OCI-LY3 (cell line): ENCODE results near the gene CTSW.

Experiments used
- H2AFZ ChIP-seq: fragments of 200-600, 300-600 bp; shearing (Covaris generic); 2 replicates; pipeline ENCODE4 v1.6.0; 2014; ENCODE audit warnings: antibody characterized with exemption, low read depth, low read length
- H3K27ac ChIP-seq: fragments of 200-600, 300-600 bp; sonication (generic); 2 replicates; pipeline ENCODE4 v1.5.1; 2014; ENCODE audit warnings: mild to moderate bottlenecking, low read length, moderate library complexity, mixed read lengths
- H3K27me3 ChIP-seq: fragments of 200-600, 300-600 bp; sonication (generic); 2 replicates; pipeline ENCODE4 v1.6.1; 2014; ENCODE audit warnings: low read depth, low read length, mixed read lengths
- H3K36me3 ChIP-seq: fragments of 200-600, 300-600 bp; sonication (generic); replicated peaks from 2 replicates; pipeline ENCODE3; 2014; ENCODE audit warnings: low read depth, low read length, mixed read lengths
- H3K4me1 ChIP-seq: fragments of 300-600, 200-600 bp; sonication (generic); 2 replicates; pipeline ENCODE4 v1.6.1; 2014; ENCODE audit warnings: low read length, mixed read lengths
- H3K4me2 ChIP-seq: fragments of 200-600, 300-600 bp; sonication (generic); 2 replicates; pipeline ENCODE4 v1.6.1; 2014; ENCODE audit warnings: low read length, mixed read lengths
- H3K4me3 ChIP-seq: fragments of 300-600, 200-600 bp; sonication (generic); 2 replicates; pipeline ENCODE4 v1.5.1; 2014; ENCODE audit warnings: antibody characterized with exemption, mild to moderate bottlenecking, low read length, moderate library complexity
- H3K79me2 ChIP-seq: fragments of 300-600, 200-600 bp; shearing (Covaris generic); 2 replicates; pipeline ENCODE4 v1.6.1; 2014; ENCODE audit warnings: mild to moderate bottlenecking, low read length, mixed read lengths
- H3K9ac ChIP-seq: fragments of 300-600, 200-600 bp; shearing (Covaris generic); 2 replicates; pipeline ENCODE4 v1.6.0; 2014; ENCODE audit warnings: mild to moderate bottlenecking, low read length, moderate library complexity
- H3K9me3 ChIP-seq: fragments of 200-600, 300-600 bp; shearing (Covaris generic); 2 replicates; pipeline ENCODE4 v1.6.1; 2014; ENCODE audit warnings: low read length, mixed read lengths; ENCODE audit not compliant: insufficient read depth
- H4K20me1 ChIP-seq: fragments of 200-600, 300-600 bp; sonication (generic); 2 replicates; pipeline ENCODE4 v1.6.1; 2016; ENCODE audit warnings: low read length, mixed read lengths; ENCODE audit not compliant: insufficient read depth
- CTCF ChIP-seq: fragments of 200-600, 300-600 bp; sonication (generic); IDR thresholded peaks from 2 replicates; pipeline ENCODE4 v1.5.1; 2014; ENCODE audit warnings: antibody characterized with exemption, low read length, low read depth
- EZH2phosphoT487 ChIP-seq: fragments of 200-600 bp; shearing (Covaris generic); IDR thresholded peaks from 2 replicates; pipeline ENCODE4 v1.6.1; 2018; ENCODE audit warnings: antibody characterized with exemption, mixed run types, low read depth

CTSW gene

GRCh38 chr11:65851811-65852507 lies 27.7 kb upstream of the CTSW start:
- H3K9ac ChIP-seq: no peak overlapping the region
- no peak overlapping the region for H3K4me3 ChIP-seq
- peaks cover 59% of the 10 kb centered on the region for H3K36me3 ChIP-seq
- H2AFZ ChIP-seq: no peak overlapping the region
- H4K20me1 ChIP-seq: peaks cover 39% of the 10 kb centered on the region
- TF ChIP-seq CTCF (no peak), EZH2phosphoT487 (no peak)
- H3K27me3 ChIP-seq: 0 out of 2 replicates have a peak, but pooled peaks cover 3% of the 10 kb centered on the region
- no peaks in the 10 kb centered on the region for H3K9me3 ChIP-seq
- peaks cover 8% of the 10 kb centered on the region for H3K4me1 ChIP-seq
- no peak overlapping the region for H3K4me2 ChIP-seq
- H3K27ac ChIP-seq: no peak overlapping the region
- peaks cover 33% of the 10 kb centered on the region for H3K79me2 ChIP-seq

- H3K79me2 ChIP-seq: peaks cover 40% of the 10 kb centered on the region
- H3K4me2 ChIP-seq: no peak overlapping the region
- no peaks in the 10 kb centered on the region for H3K9me3 ChIP-seq
- 0 out of 2 replicates have a peak, but pooled peaks cover 3% of the 10 kb centered on the region for H3K27me3 ChIP-seq
- H2AFZ ChIP-seq: no peak overlapping the region
- peaks cover 44% of the 10 kb centered on the region for H4K20me1 ChIP-seq
- no peak overlapping the region for H3K4me3 ChIP-seq
- H3K9ac ChIP-seq: no peak overlapping the region
- TF ChIP-seq EZH2phosphoT487 (no peak), CTCF (no peak)
- H3K4me1 ChIP-seq: peaks cover 8% of the 10 kb centered on the region
- peaks cover 62% of the 10 kb centered on the region for H3K36me3 ChIP-seq
- no peak overlapping the region for H3K27ac ChIP-seq
These were observed 27.0 kb upstream of the CTSW start for GRCh38 chr11:65852508-65853245.

GRCh38 chr11:65853246-65853979 lies 26.2 kb upstream of the CTSW start:
- Histone ChIP-seq H3K9ac (no peak overlapping the region), H3K27me3 (no peaks in the 10 kb centered on the region), H3K4me3 (no peak overlapping the region), H4K20me1 (peaks cover 44% of the 10 kb centered on the region), H2AFZ (no peak overlapping the region), H3K79me2 (peaks cover 44% of the 10 kb centered on the region), H3K27ac (no peak overlapping the region), H3K4me1 (peaks cover 8% of the 10 kb centered on the region), H3K4me2 (no peak overlapping the region), H3K36me3 (peaks cover 62% of the 10 kb centered on the region), H3K9me3 (no peaks in the 10 kb centered on the region)
- peak; percentile 15; the same call in 1 of the 2 replicates for TF ChIP-seq CTCF
- TF ChIP-seq EZH2phosphoT487: no peak

GRCh38 chr11:65854161-65854592 lies 25.5 kb upstream of the CTSW start:
- Histone ChIP-seq H3K27me3 (no peaks in the 10 kb centered on the region), H3K79me2 (peaks cover 44% of the 10 kb centered on the region), H3K4me3 (no peak overlapping the region), H3K9me3 (no peaks in the 10 kb centered on the region), H3K4me2 (no peak overlapping the region), H3K4me1 (peaks cover 11% of the 10 kb centered on the region), H3K36me3 (peaks cover 62% of the 10 kb centered on the region), H2AFZ (no peak overlapping the region), H4K20me1 (peaks cover 44% of the 10 kb centered on the region), H3K9ac (no peak overlapping the region), H3K27ac (no peak overlapping the region)
- TF ChIP-seq CTCF: no peak
